Panc1 (cell line): ENCODE measurements around the gene CPOX.

ENCODE experiments used
- POLR2AphosphoS5 ChIP-seq: IDR thresholded peaks from 2 replicates; pipeline ENCODE4 v1.6.1; 2012; ENCODE audit warnings: mild to moderate bottlenecking, low read depth, low read length, moderate library complexity
- SIN3A ChIP-seq: IDR thresholded peaks from 2 replicates; pipeline ENCODE4 v1.6.1; 2012; ENCODE audit warnings: low read depth, mild to moderate bottlenecking, low read length, moderate library complexity, borderline replicate concordance; ENCODE audit not compliant: insufficient read depth
- TCF7L2 ChIP-seq: IDR thresholded peaks from 2 replicates; pipeline ENCODE4 v1.6.1; 2011; ENCODE audit warnings: mild to moderate bottlenecking, low read depth, low read length, inconsistent platforms
- TF ChIP-seq, protein P1 (sequence below): fragments of 450-650 bp; IDR thresholded peaks from 2 replicates; pipeline ENCODE4 v1.5.1; 2017; ENCODE audit warnings: mild to moderate bottlenecking
- TF ChIP-seq, protein P2 (sequence below), 2 experiments: IDR thresholded peaks; 2 replicates each; pipeline ENCODE4 v1.6.1; 2011 to 2012; ENCODE audit warnings: low read depth in 2 of 2, control low read depth in 1 of 2, low read length in 1 of 2, mild to moderate bottlenecking in 1 of 2, moderate library complexity in 1 of 2; ENCODE audit not compliant: insufficient read depth in 1 of 2

DNA sequence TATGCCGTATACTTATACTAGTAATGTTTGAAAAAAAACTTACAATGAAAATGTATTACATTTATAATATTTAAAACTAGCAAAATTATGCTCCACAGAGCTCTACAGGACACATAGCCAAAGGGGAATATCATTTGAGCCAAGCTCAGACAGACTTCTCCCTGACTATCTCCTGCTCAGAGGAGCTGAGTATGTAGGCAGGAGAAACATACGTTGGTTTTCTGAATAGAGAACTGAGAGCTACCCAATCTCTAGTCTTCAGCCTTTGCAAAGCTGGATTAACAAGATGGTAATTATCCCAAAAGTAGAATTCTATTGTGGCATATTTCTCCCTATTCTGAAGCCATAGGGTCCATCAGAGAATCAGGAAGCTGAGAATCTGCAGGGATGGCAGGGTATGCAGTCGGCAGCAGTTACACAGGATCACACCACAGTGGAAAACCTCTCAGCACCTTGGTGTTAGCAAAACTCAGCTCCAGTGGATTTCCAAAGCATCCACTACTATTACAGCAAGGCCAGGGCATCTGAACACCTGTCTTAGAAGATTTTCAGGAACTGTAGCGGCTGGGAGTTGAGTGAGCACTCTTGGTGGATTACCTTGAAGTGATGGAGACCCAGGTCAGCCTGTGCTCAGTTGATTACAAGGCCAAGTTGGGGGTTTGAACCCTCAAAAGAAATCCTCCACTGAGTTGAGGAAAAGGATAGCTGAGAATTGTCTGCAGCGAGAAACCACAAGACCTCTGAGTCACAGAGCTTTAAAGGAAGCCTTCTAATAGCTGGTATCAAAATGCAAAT lies 31.5 kb downstream of the CPOX start:
- TF ChIP-seq POLR2AphosphoS5 (no peak), SIN3A (no peak), TCF7L2 (no peak)
- TF ChIP-seq, protein P1, sequence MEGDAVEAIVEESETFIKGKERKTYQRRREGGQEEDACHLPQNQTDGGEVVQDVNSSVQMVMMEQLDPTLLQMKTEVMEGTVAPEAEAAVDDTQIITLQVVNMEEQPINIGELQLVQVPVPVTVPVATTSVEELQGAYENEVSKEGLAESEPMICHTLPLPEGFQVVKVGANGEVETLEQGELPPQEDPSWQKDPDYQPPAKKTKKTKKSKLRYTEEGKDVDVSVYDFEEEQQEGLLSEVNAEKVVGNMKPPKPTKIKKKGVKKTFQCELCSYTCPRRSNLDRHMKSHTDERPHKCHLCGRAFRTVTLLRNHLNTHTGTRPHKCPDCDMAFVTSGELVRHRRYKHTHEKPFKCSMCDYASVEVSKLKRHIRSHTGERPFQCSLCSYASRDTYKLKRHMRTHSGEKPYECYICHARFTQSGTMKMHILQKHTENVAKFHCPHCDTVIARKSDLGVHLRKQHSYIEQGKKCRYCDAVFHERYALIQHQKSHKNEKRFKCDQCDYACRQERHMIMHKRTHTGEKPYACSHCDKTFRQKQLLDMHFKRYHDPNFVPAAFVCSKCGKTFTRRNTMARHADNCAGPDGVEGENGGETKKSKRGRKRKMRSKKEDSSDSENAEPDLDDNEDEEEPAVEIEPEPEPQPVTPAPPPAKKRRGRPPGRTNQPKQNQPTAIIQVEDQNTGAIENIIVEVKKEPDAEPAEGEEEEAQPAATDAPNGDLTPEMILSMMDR = no peak
- TF ChIP-seq, protein P2, sequence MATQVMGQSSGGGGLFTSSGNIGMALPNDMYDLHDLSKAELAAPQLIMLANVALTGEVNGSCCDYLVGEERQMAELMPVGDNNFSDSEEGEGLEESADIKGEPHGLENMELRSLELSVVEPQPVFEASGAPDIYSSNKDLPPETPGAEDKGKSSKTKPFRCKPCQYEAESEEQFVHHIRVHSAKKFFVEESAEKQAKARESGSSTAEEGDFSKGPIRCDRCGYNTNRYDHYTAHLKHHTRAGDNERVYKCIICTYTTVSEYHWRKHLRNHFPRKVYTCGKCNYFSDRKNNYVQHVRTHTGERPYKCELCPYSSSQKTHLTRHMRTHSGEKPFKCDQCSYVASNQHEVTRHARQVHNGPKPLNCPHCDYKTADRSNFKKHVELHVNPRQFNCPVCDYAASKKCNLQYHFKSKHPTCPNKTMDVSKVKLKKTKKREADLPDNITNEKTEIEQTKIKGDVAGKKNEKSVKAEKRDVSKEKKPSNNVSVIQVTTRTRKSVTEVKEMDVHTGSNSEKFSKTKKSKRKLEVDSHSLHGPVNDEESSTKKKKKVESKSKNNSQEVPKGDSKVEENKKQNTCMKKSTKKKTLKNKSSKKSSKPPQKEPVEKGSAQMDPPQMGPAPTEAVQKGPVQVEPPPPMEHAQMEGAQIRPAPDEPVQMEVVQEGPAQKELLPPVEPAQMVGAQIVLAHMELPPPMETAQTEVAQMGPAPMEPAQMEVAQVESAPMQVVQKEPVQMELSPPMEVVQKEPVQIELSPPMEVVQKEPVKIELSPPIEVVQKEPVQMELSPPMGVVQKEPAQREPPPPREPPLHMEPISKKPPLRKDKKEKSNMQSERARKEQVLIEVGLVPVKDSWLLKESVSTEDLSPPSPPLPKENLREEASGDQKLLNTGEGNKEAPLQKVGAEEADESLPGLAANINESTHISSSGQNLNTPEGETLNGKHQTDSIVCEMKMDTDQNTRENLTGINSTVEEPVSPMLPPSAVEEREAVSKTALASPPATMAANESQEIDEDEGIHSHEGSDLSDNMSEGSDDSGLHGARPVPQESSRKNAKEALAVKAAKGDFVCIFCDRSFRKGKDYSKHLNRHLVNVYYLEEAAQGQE (IDR thresholded peaks at IDR 0.05; ENCODE audit: insufficient read depth in 1 of 2, low read depth in 2 of 2, low read length in 1 of 2) = no peak
